Keratinocyte (primary cell): Measurements from ENCODE around the gene HCFC1. TPM values are rescaled to one million over a fixed set of nuclear protein-coding genes. Genes with fewer than 3 reads are reported as not detected.

ENCODE experiments used
- DNase-seq: peaks from one replicate; pipeline ENCODE4 v3.0.0-alpha.2; 2011; ENCODE audit warnings: low read depth, missing footprints, low spot score
- FAIRE-seq: peaks from 2 replicates; lab custom pipeline; 2011; peaks lifted over from hg19 to GRCh38; lab: Jason Lieb, UNC
- H2AFZ ChIP-seq: 2 replicates; pipeline ENCODE4 v1.6.0; 2012; ENCODE audit warnings: low read length, control low read depth, inconsistent platforms; ENCODE audit not compliant: control insufficient read depth
- H3K27ac ChIP-seq: 2 replicates; pipeline ENCODE4 v1.5.1; 2011; ENCODE audit warnings: low read length; ENCODE audit not compliant: control insufficient read depth, insufficient read depth
- H3K27me3 ChIP-seq: 3 replicates; pipeline ENCODE4 v1.6.0; 2011; ENCODE audit warnings: low read length; ENCODE audit not compliant: control insufficient read depth, insufficient read depth; ENCODE audit errors: extremely low read depth
- H3K36me3 ChIP-seq, 2 experiments: 2 replicates in 1 of 2; 3 replicates in 1 of 2; pipeline ENCODE4 v1.5.1; 2011; ENCODE audit warnings: low read length in 2 of 2, mild to moderate bottlenecking in 1 of 2; ENCODE audit not compliant: control insufficient read depth in 2 of 2, insufficient read depth in 2 of 2; ENCODE audit errors: extremely low read depth in 1 of 2
- H3K4me1 ChIP-seq: 3 replicates; pipeline ENCODE4 v1.5.1; 2011; ENCODE audit warnings: low read length; ENCODE audit not compliant: control insufficient read depth, insufficient read depth; ENCODE audit errors: extremely low read depth
- H3K4me2 ChIP-seq: 3 replicates; pipeline ENCODE4 v1.6.0; 2011; ENCODE audit warnings: low read depth, low read length; ENCODE audit not compliant: control insufficient read depth, insufficient read depth; ENCODE audit errors: extremely low read depth
- H3K4me3 ChIP-seq, 3 experiments: fragments of 200-600 bp in 1 of 3; sonication (generic) in 1 of 3; 2 replicates in 2 of 3; 3 replicates in 1 of 3; pipeline ENCODE4 v1.5.1; 2011 to 2016; ENCODE audit warnings: low read length in 3 of 3, mild to moderate bottlenecking in 3 of 3, control low read depth in 2 of 3, inconsistent platforms in 1 of 3, low read depth in 1 of 3, mixed read lengths in 1 of 3, mixed run types in 1 of 3, moderate library complexity in 1 of 3; ENCODE audit not compliant: control insufficient read depth in 2 of 3, insufficient read depth in 2 of 3; ENCODE audit errors: extremely low read depth in 1 of 3
- H3K79me2 ChIP-seq: 2 replicates; pipeline ENCODE4 v1.6.0; 2012; ENCODE audit warnings: low read length; ENCODE audit not compliant: control insufficient read depth, insufficient read depth
- H3K9ac ChIP-seq: 3 replicates; pipeline ENCODE4 v1.6.0; 2011; ENCODE audit warnings: low read length; ENCODE audit not compliant: control insufficient read depth, insufficient read depth; ENCODE audit errors: extremely low read depth
- H3K9me1 ChIP-seq: 3 replicates; pipeline ENCODE4 v1.6.0; 2011; ENCODE audit warnings: low read length; ENCODE audit not compliant: control insufficient read depth, insufficient read depth; ENCODE audit errors: extremely low read depth
- H3K9me3 ChIP-seq: 2 replicates; pipeline ENCODE4 v1.5.1; 2012; ENCODE audit warnings: low read depth, low read length; ENCODE audit not compliant: control insufficient read depth
- H4K20me1 ChIP-seq: 3 replicates; pipeline ENCODE4 v1.6.0; 2011; ENCODE audit warnings: low read length; ENCODE audit not compliant: control insufficient read depth, insufficient read depth; ENCODE audit errors: extremely low read depth
- EZH2 ChIP-seq: IDR thresholded peaks from one replicate; pipeline ENCODE4 v1.6.1; 2012; ENCODE audit warnings: inconsistent platforms, mild to moderate bottlenecking, low read length, moderate library complexity
- dilution Hi-C: fragments of 300-500 bp; cut with MboI; formaldehyde crosslinking; loops from one replicate; pipeline ENCODE4 v1.7.0; 2020; ENCODE audit warnings: low sequenced_read_pairs; ENCODE audit not compliant: extremely low pct_ligation_motif_present
- polyA plus RNA-seq, 5 experiments: library from polyadenylated mRNA; depleted of rRNA in 3 of 5; stranded (reverse) in 3 of 5; stranded (forward) in 1 of 5; unstranded in 1 of 5; fragments of >200 nt; gene quantifications; 1 replicate in 1 of 5; 2 replicates in 3 of 5; 3 replicates in 1 of 5; pipeline versions ENCODE4 v1.2.1 to v1.2.3, GENCODE V29; 2011 to 2012; ENCODE audit warnings: missing spikeins in 2 of 5, low read depth in 1 of 5, low replicate concordance in 1 of 5
- TF ChIP-seq, protein P1 (sequence below), 3 experiments: IDR thresholded peaks in 1 of 3; conservative IDR thresholded peaks in 1 of 3; optimal IDR thresholded peaks in 1 of 3; 2 replicates in 2 of 3; 3 replicates in 1 of 3; pipeline versions ENCODE3 to v1.5.1; 2011; ENCODE audit warnings: low read length in 3 of 3, mild to moderate bottlenecking in 3 of 3, moderate library complexity in 2 of 3, control low read depth in 1 of 3, inconsistent platforms in 1 of 3; ENCODE audit not compliant: insufficient read depth in 2 of 3; ENCODE audit errors: extremely low read depth in 1 of 3

The HCFC1 gene
- polyA plus RNA-seq, 1 donor (not counting 4 experiments of a cell fraction or from before 2014, with no cell fraction given): 2.7 TPM

DNA sequence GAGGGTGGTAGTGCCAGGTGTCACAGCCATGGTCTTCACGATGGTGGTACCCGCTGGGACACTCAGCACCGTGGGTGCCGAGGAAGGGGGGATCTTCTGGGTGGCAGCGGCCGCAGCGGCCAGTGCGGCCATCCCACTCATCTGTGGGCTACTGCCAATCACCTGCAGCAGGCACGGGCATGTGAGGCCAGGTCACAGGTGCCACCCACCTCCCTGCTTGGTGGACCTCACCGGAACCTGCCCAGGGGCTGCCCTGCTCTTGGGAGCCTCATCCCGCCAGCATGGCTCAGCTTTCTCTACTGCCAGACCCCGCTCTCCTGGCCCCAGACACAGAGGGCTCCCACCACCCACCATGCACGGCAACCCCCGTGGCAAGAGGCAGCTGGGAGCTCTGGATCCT, 13.0 kb downstream of the HCFC1 start:
- H3K4me1 ChIP-seq: no peaks in the 10 kb centered on the region
- H3K4me2 ChIP-seq: no peak overlapping the region
- H3K9me1 ChIP-seq: no peaks in the 10 kb centered on the region
- dilution Hi-C loops: no loop called here
- no peak for FAIRE-seq
- no peak overlapping the region for H2AFZ ChIP-seq
- TF ChIP-seq, protein P1, sequence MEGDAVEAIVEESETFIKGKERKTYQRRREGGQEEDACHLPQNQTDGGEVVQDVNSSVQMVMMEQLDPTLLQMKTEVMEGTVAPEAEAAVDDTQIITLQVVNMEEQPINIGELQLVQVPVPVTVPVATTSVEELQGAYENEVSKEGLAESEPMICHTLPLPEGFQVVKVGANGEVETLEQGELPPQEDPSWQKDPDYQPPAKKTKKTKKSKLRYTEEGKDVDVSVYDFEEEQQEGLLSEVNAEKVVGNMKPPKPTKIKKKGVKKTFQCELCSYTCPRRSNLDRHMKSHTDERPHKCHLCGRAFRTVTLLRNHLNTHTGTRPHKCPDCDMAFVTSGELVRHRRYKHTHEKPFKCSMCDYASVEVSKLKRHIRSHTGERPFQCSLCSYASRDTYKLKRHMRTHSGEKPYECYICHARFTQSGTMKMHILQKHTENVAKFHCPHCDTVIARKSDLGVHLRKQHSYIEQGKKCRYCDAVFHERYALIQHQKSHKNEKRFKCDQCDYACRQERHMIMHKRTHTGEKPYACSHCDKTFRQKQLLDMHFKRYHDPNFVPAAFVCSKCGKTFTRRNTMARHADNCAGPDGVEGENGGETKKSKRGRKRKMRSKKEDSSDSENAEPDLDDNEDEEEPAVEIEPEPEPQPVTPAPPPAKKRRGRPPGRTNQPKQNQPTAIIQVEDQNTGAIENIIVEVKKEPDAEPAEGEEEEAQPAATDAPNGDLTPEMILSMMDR (optimal IDR thresholded peaks at IDR 0.05 in 1 of 3, IDR thresholded peaks at IDR 0.05 in 1 of 3, conservative IDR thresholded peaks at IDR 0.05 in 1 of 3; ENCODE audit: extremely low read depth in 1 of 3, insufficient read depth in 2 of 3, low read length in 3 of 3): no peak
- no peak for TF ChIP-seq EZH2
- H3K9ac ChIP-seq: no peak overlapping the region
- no peak overlapping the region for H3K27ac ChIP-seq
- no peak for DNase-seq
- H3K9me3 ChIP-seq: no peaks in the 10 kb centered on the region
- no peak overlapping the region for H3K4me3 ChIP-seq
- peaks cover 8% of the 10 kb centered on the region for H3K79me2 ChIP-seq
- H3K36me3 ChIP-seq: peaks cover 21 to 59% of the 10 kb centered on the region in 2 experiments
- no peaks in the 10 kb centered on the region for H3K27me3 ChIP-seq
- no peaks in the 10 kb centered on the region for H4K20me1 ChIP-seq

- dilution Hi-C loops: no loop called here
- H3K79me2 ChIP-seq: peaks cover 2% of the 10 kb centered on the region
- no peak overlapping the region for H2AFZ ChIP-seq
- no peak for FAIRE-seq
- H3K9me1 ChIP-seq: no peaks in the 10 kb centered on the region
- no peak overlapping the region for H3K4me2 ChIP-seq
- TF ChIP-seq, protein P1 (optimal IDR thresholded peaks at IDR 0.05 in 1 of 3, IDR thresholded peaks at IDR 0.05 in 1 of 3, conservative IDR thresholded peaks at IDR 0.05 in 1 of 3; ENCODE audit: extremely low read depth in 1 of 3, insufficient read depth in 2 of 3, low read length in 3 of 3): no peak
- no peak for TF ChIP-seq EZH2
- H3K4me1 ChIP-seq: no peaks in the 10 kb centered on the region
- no peak overlapping the region for H3K4me3 ChIP-seq
- H3K27ac ChIP-seq: no peak overlapping the region
- peaks cover 27 to 64% of the 10 kb centered on the region in 2 experiments for H3K36me3 ChIP-seq
- H3K9me3 ChIP-seq: no peaks in the 10 kb centered on the region
- H3K27me3 ChIP-seq: no peaks in the 10 kb centered on the region
- DNase-seq: no peak
- H3K9ac ChIP-seq: no peak overlapping the region
- H4K20me1 ChIP-seq: no peaks in the 10 kb centered on the region
Measured at GRCh38 chrX:153957224-153957623, 14.4 kb downstream of the HCFC1 start.
